WERI-Rb-1 (cell line): ENCODE measurements around the gene MEGF10.

Source experiments
- DNase-seq: peaks from one replicate; pipeline ENCODE4 v3.0.0-alpha.2; 2020
- H3K27ac ChIP-seq: fragments of 250-450 bp; sonication (Bioruptor Pico); 2 replicates; pipeline ENCODE4 v1.5.1; 2020; ENCODE audit warnings: mild to moderate bottlenecking, moderate library complexity
- H3K27me3 ChIP-seq: fragments of 250-450 bp; sonication (Bioruptor Pico); 2 replicates; pipeline ENCODE4 v1.5.1; 2021; ENCODE audit warnings: mild to moderate bottlenecking, low read depth, moderate library complexity; ENCODE audit not compliant: insufficient read depth, severe bottlenecking
- H3K36me3 ChIP-seq: fragments of 250-450 bp; sonication (Bioruptor Pico); 2 replicates; pipeline ENCODE4 v1.5.1; 2020; ENCODE audit warnings: mild to moderate bottlenecking, moderate library complexity
- H3K4me3 ChIP-seq: 2 replicates; pipeline ENCODE4 v1.5.1; 2011; ENCODE audit warnings: low read depth, mild to moderate bottlenecking, control low read depth, low read length
- H3K9me3 ChIP-seq: fragments of 250-450 bp; sonication (Bioruptor Pico); 2 replicates; pipeline ENCODE4 v1.5.1; 2021; ENCODE audit warnings: mild to moderate bottlenecking, moderate library complexity; ENCODE audit not compliant: severe bottlenecking
- CTCF ChIP-seq: IDR thresholded peaks from 2 replicates; pipeline ENCODE4 v1.5.1; 2011; ENCODE audit warnings: low read depth, mild to moderate bottlenecking, control low read depth, inconsistent platforms, low read length

Gene MEGF10

GRCh38 chr5:127344931-127345330 is 54.3 kb downstream of the MEGF10 start:
- DNase-seq, result no peak
- no peaks in the 10 kb centered on the region for H3K27me3 ChIP-seq

DNA sequence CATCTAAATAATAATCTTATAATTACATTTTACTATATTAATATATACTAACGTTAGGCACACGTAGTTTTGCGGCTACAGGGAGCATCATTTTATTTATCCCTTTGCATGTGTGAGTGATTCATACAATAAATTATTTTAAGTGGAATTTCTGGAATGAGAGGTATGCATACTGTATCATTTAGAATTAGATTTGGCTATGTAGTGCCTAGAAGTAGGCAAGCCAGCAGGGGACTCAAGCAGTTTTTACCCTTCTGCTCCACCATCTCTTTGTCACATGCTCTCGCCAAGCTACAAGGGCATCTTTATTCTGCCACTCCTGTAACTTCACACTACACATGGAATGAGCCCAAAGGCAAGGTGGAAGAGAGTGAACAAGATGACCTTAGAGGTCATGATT is 60.8 kb downstream of the MEGF10 start:
- Histone ChIP-seq H3K9me3 (no peaks in the 10 kb centered on the region), H3K36me3 (no peaks in the 10 kb centered on the region)

More at GRCh38 chr5:127344931-127345330, 54.3 kb downstream of the MEGF10 start:
- Histone ChIP-seq H3K36me3 (no peaks in the 10 kb centered on the region), H3K9me3 (peaks cover 4% of the 10 kb centered on the region), H3K27ac (no peak overlapping the region), H3K4me3 (no peak overlapping the region)
- no peak for TF ChIP-seq CTCF

GRCh38 chr5:127352068-127352467 is 61.5 kb downstream of the MEGF10 start:
- Histone ChIP-seq H3K9me3 (no peaks in the 10 kb centered on the region), H3K36me3 (no peaks in the 10 kb centered on the region), H3K4me3 (no peak overlapping the region), H3K27ac (no peak overlapping the region), H3K27me3 (no peaks in the 10 kb centered on the region)
- no peak for DNase-seq
- no peak for TF ChIP-seq CTCF

More for the DNA sequence above, 60.8 kb downstream of the MEGF10 start:
- TF ChIP-seq CTCF, result no peak
- H3K4me3 ChIP-seq, result no peak overlapping the region
- no peak for DNase-seq
- no peak overlapping the region for H3K27ac ChIP-seq
- H3K27me3 ChIP-seq, result no peaks in the 10 kb centered on the region

- no peaks in the 10 kb centered on the region for H3K36me3 ChIP-seq
- no peaks in the 10 kb centered on the region for H3K9me3 ChIP-seq
- no peak overlapping the region for H3K27ac ChIP-seq
- TF ChIP-seq CTCF, result no peak
- no peaks in the 10 kb centered on the region for H3K27me3 ChIP-seq
- no peak for DNase-seq
- no peak overlapping the region for H3K4me3 ChIP-seq
Observed at GRCh38 chr5:127353327-127353726, 62.7 kb downstream of the MEGF10 start.

- Histone ChIP-seq H3K4me3 (no peak overlapping the region), H3K27me3 (no peaks in the 10 kb centered on the region), H3K27ac (no peak overlapping the region), H3K36me3 (no peaks in the 10 kb centered on the region), H3K9me3 (no peaks in the 10 kb centered on the region)
- no peak for DNase-seq
- TF ChIP-seq CTCF, result no peak
Observed at GRCh38 chr5:127353796-127354195, 63.2 kb downstream of the MEGF10 start.

GRCh38 chr5:127355337-127355736 is 64.7 kb downstream of the MEGF10 start:
- H3K4me3 ChIP-seq, result no peak overlapping the region
- no peak overlapping the region for H3K27ac ChIP-seq
- H3K9me3 ChIP-seq, result no peaks in the 10 kb centered on the region
- no peak for DNase-seq
- no peaks in the 10 kb centered on the region for H3K27me3 ChIP-seq
- no peak for TF ChIP-seq CTCF
- no peaks in the 10 kb centered on the region for H3K36me3 ChIP-seq
